GM13977 (cell line): ENCODE measurements around the gene ITM2B.

Experiments
- DNase-seq: peaks from one replicate; pipeline ENCODE4 v3.0.0; 2012; ENCODE audit warnings: low spot score
- in situ Hi-C: fragments of 300-500 bp; cut with MboI; formaldehyde crosslinking; loops from one replicate; pipeline ENCODE4 v1.12.0; 2022; ENCODE audit warnings: low sequenced_read_pairs, low pct_unique_long_range_greater_than_20kb, mixed read lengths, inconsistent platforms; ENCODE audit not compliant: unreplicated experiment
- TF ChIP-seq, protein P1 (sequence below): IDR thresholded peaks from 2 replicates; pipeline ENCODE4 v1.5.1; 2012; ENCODE audit warnings: mild to moderate bottlenecking, control low read depth; ENCODE audit not compliant: insufficient read depth; ENCODE audit errors: extremely low read depth, missing control alignments

Gene ITM2B

DNA sequence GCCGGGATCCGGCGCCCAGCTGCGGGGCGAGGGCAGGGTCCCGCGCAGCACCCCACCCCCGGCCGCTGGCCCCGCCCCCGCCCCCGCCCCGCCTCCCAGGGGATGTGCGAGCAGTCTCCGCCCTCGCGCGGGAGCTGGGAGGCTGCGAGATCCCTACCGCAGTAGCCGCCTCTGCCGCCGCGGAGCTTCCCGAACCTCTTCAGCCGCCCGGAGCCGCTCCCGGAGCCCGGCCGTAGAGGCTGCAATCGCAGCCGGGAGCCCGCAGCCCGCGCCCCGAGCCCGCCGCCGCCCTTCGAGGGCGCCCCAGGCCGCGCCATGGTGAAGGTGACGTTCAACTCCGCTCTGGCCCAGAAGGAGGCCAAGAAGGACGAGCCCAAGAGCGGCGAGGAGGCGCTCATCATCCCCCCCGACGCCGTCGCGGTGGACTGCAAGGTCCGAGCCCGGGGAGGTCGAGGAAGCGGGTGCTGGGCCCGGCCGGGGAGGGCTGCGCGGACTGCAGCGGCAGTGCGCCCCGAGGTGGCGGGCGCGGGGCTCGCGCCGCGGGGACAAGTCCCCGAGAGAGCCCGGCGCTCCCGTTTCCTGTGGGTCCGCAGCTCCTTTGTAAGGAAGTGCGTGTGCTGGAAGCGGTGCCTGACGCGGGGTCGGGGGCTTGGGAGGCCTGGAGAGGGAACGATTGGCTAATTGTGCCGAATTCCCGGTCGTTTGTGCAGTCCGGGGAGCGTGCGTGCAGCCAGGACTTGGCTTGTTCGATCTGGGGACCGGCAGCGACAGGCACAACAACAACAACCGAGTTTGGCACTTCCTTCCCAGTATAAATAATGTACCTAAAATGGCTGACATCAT lies at the start of gene ITM2B:
Gene ITM2B, plus strand, starts transcription at position 161 of the 843 bp plus-strand sequence. Its CDS starts 155 bp downstream, at position 316.
- TF ChIP-seq, protein P1, sequence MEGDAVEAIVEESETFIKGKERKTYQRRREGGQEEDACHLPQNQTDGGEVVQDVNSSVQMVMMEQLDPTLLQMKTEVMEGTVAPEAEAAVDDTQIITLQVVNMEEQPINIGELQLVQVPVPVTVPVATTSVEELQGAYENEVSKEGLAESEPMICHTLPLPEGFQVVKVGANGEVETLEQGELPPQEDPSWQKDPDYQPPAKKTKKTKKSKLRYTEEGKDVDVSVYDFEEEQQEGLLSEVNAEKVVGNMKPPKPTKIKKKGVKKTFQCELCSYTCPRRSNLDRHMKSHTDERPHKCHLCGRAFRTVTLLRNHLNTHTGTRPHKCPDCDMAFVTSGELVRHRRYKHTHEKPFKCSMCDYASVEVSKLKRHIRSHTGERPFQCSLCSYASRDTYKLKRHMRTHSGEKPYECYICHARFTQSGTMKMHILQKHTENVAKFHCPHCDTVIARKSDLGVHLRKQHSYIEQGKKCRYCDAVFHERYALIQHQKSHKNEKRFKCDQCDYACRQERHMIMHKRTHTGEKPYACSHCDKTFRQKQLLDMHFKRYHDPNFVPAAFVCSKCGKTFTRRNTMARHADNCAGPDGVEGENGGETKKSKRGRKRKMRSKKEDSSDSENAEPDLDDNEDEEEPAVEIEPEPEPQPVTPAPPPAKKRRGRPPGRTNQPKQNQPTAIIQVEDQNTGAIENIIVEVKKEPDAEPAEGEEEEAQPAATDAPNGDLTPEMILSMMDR = peak; percentile 56
- DNase-seq = peak; percentile 68
- in situ Hi-C loops = no loop called here

DNA sequence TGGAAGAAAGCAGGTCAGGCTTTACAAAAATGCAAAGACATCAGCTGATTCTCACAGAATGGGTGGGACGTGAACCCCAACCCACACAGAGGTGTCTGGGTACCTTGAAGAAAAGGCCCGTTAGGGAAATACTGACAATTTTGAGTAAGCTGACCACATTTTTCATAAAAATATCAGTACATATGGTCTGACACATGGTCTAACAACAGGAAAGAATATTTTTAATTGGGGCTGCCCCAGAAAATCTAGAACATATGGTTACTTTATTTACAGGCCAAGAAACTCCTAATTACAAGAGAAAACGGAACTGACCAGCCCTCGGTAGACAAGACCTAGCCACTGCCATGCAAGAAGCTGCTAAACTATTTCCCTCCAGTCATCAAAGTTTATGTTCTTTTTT lies 48.7 kb upstream of the ITM2B start:
- DNase-seq = no peak
- in situ Hi-C loops = no loop called here
- TF ChIP-seq, protein P1 = no peak

DNA sequence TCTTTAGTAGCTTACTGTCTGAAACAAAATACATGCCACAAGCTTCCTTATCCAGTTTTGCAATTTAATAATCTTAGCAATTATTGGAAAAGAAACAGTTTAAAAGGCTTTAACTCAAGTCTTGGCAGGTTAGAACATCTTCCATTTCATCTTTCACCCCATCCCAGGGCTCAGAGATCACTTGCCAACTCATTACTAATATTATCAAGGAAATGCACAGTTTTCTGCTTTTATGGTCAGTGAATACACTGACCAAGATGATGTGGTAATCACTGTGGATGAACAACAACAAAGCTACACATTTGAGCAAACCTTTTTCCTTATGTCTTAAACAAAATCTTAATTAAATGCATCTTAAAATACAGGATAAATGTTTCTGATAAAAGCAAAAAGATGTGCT lies 48.0 kb upstream of the ITM2B start:
- TF ChIP-seq, protein P1 = no peak
- in situ Hi-C loops = no loop called here
- no peak for DNase-seq

DNA sequence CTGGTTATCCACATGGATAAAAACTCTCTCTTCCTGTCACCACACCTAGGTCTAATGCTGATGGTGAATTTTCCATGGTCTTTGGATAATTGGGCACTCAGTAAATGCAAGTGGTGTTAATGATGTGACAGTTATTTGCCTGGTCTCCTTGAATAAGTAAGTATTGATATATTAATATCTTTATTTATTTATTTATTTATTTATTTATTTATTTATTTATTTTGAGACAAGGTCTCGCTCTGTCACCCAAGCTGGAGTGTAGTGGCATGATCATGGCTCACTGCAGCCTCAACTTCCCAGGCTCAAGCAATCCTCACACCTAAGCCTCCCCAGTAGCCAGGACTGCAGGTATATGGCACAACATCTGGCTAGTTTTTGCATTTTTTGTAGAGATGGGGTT lies 46.3 kb upstream of the ITM2B start:
- in situ Hi-C loops = no loop called here
- no peak for DNase-seq
- TF ChIP-seq, protein P1 = no peak

DNA sequence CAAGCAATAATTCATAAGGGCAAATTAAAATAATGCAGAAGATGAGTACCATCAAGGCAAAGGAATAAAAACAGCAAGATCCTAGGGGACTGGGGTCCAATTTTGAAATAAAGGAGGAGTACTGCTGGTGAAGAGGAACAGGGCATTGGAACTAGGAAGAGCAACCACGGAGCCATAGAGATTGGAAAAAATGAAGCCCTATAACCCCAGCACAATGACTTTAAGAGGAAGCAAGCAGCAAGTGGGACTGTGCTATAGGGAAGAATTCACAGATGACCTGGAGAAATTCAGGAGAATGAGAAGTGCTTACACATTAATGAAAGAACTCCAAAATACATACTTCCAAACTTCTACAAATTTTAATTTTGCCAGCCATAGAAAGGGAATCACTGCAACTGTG lies 44.9 kb upstream of the ITM2B start:
- in situ Hi-C loops = no loop called here
- DNase-seq = no peak
- TF ChIP-seq, protein P1 = no peak

DNA sequence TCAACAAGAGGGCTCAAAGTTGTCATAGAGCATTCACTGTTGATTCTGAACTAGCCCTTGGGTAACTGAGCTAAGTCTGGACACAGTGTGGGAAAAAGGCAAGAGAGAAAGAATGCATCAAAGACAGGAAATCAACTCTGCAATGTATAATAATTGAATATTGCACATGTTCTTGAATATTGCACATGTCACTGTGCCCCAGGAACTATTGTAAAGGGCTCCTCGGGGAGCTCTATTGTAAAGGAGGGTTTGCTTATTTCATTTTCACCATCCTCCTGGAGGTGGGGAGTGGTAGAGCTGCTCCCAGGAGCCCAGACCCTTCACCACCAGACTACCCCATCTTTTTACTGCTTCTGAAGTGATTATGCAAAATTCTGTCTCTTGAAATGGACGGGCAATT lies 44.4 kb upstream of the ITM2B start:
- no peak for DNase-seq
- in situ Hi-C loops = no loop called here
- TF ChIP-seq, protein P1 = no peak
